Measurements from ENCODE around the gene SCN8A.

Gene SCN8A

GRCh38 chr12:51632623-51633022 is 41.6 kb downstream of the SCN8A start:
- H3K27ac ChIP-seq (replicated peaks): no peak overlapping the region
- no peaks in the 10 kb centered on the region for H3K27me3 ChIP-seq (ENCODE audit: insufficient read depth, poor library complexity, severe bottlenecking)
- no peak overlapping the region for H3K4me3 ChIP-seq (replicated peaks; ENCODE audit: insufficient read depth, low read length)
- TF ChIP-seq POLR2AphosphoS5 (IDR thresholded peaks at IDR 0.05; ENCODE audit: low read depth): no peak
- TF ChIP-seq CTCF (IDR thresholded peaks at IDR 0.05; ENCODE audit: insufficient read depth, low read length): no peak
- no peak for TF ChIP-seq GABPA (IDR thresholded peaks at IDR 0.05; ENCODE audit: low read depth)
- no peak for TF ChIP-seq REST (IDR thresholded peaks at IDR 0.05; ENCODE audit: insufficient replicate concordance, low read depth)
- no peak for TF ChIP-seq SPI1 (IDR thresholded peaks at IDR 0.05; ENCODE audit: borderline replicate concordance, low read depth)
- DNase-seq (ENCODE audit: low read depth in 1 of 2, low spot score in 1 of 2): no peak

- TF ChIP-seq CTCF (IDR thresholded peaks at IDR 0.05; ENCODE audit: insufficient read depth, low read length): no peak
- no peak for TF ChIP-seq GABPA (IDR thresholded peaks at IDR 0.05; ENCODE audit: low read depth)
- no peak for TF ChIP-seq POLR2AphosphoS5 (IDR thresholded peaks at IDR 0.05; ENCODE audit: low read depth)
- TF ChIP-seq REST (IDR thresholded peaks at IDR 0.05; ENCODE audit: insufficient replicate concordance, low read depth): no peak
- TF ChIP-seq SPI1 (IDR thresholded peaks at IDR 0.05; ENCODE audit: borderline replicate concordance, low read depth): no peak
- Histone ChIP-seq H3K27me3 (ENCODE audit: insufficient read depth, poor library complexity, severe bottlenecking) (no peaks in the 10 kb centered on the region), H3K27ac (replicated peaks) (no peak overlapping the region), H3K4me3 (replicated peaks; ENCODE audit: insufficient read depth, low read length) (no peak overlapping the region)
- DNase-seq (ENCODE audit: low read depth in 1 of 2, low spot score in 1 of 2): no peak
Measured at GRCh38 chr12:51635346-51635745, 44.3 kb downstream of the SCN8A start.

GRCh38 chr12:51636581-51636980 is 45.5 kb downstream of the SCN8A start:
- H3K27ac ChIP-seq (replicated peaks): no peak overlapping the region
- no peak for DNase-seq (ENCODE audit: low read depth in 1 of 2, low spot score in 1 of 2)
- no peak overlapping the region for H3K4me3 ChIP-seq (replicated peaks; ENCODE audit: insufficient read depth, low read length)
- TF ChIP-seq SPI1 (IDR thresholded peaks at IDR 0.05; ENCODE audit: borderline replicate concordance, low read depth): peak; percentile 36; the same call in 1 of the 2 replicates
- TF ChIP-seq GABPA (IDR thresholded peaks at IDR 0.05; ENCODE audit: low read depth): no peak
- H3K27me3 ChIP-seq (ENCODE audit: insufficient read depth, poor library complexity, severe bottlenecking): no peaks in the 10 kb centered on the region

GRCh38 chr12:51636986-51637385 is 46.0 kb downstream of the SCN8A start:
- no peak for TF ChIP-seq SPI1 (IDR thresholded peaks at IDR 0.05; ENCODE audit: borderline replicate concordance, low read depth)
- no peak for TF ChIP-seq POLR2AphosphoS5 (IDR thresholded peaks at IDR 0.05; ENCODE audit: low read depth)
- TF ChIP-seq CTCF (IDR thresholded peaks at IDR 0.05; ENCODE audit: insufficient read depth, low read length): no peak
- no peak for TF ChIP-seq GABPA (IDR thresholded peaks at IDR 0.05; ENCODE audit: low read depth)
- no peak for TF ChIP-seq REST (IDR thresholded peaks at IDR 0.05; ENCODE audit: insufficient replicate concordance, low read depth)
- no peak overlapping the region for H3K27ac ChIP-seq (replicated peaks)
- H3K27me3 ChIP-seq (ENCODE audit: insufficient read depth, poor library complexity, severe bottlenecking): no peaks in the 10 kb centered on the region
- no peak overlapping the region for H3K4me3 ChIP-seq (replicated peaks; ENCODE audit: insufficient read depth, low read length)
- DNase-seq (ENCODE audit: low read depth in 1 of 2, low spot score in 1 of 2): no peak

All from HL-60 (cell line).